H1 (cell line): ENCODE data around the gene GMPPA. TPM values are rescaled to one million over a fixed set of nuclear protein-coding genes. Genes with fewer than 3 reads are reported as not detected.

ENCODE experiments used
- CTCF ChIA-PET: fragments of 300-600 bp; sonication (Branson Sonifier 250); formaldehyde crosslinking; loops from one replicate; lab custom pipeline; 2021; ENCODE audit not compliant: partially characterized antibody; lab: Charles Lee
- POLR2A ChIA-PET: fragments of 300-600 bp; sonication (Branson Sonifier 250); formaldehyde crosslinking; loops from one replicate; lab custom pipeline; 2021; ENCODE audit warnings: inconsistent platforms; ENCODE audit not compliant: partially characterized antibody; lab: Charles Lee
- DNase-seq, 2 experiments: peaks; one replicate each; pipeline versions ENCODE4 v3.0.0 to v3.0.0-alpha.2; 2010 to 2022; ENCODE audit warnings: low spot score in 2 of 2, low read depth in 1 of 2, mixed read lengths in 1 of 2
- FAIRE-seq: peaks from 2 replicates; lab custom pipeline; 2011; peaks lifted over from hg19 to GRCh38; lab: Jason Lieb, UNC
- H2AFZ ChIP-seq: 2 replicates; pipeline ENCODE4 v1.8.1; 2012; ENCODE audit warnings: low read length, inconsistent platforms
- H2AK5ac ChIP-seq: 2 replicates; pipeline ENCODE4 v1.6.1; 2013; ENCODE audit warnings: low read depth, low read length
- H2BK120ac ChIP-seq: replicated peaks from 2 replicates; pipeline ENCODE3; 2013; ENCODE audit warnings: low read depth, low read length, inconsistent platforms
- H2BK12ac ChIP-seq: 2 replicates; pipeline ENCODE4 v1.6.1; 2013; ENCODE audit warnings: low read depth, low read length
- H2BK15ac ChIP-seq: 2 replicates; pipeline ENCODE4 v1.6.1; 2013; ENCODE audit warnings: low read length
- H2BK20ac ChIP-seq: 2 replicates; pipeline ENCODE4 v1.6.1; 2013; ENCODE audit warnings: low read length
- H2BK5ac ChIP-seq: 2 replicates; pipeline ENCODE4 v1.6.1; 2013; ENCODE audit warnings: low read depth, low read length
- H3K14ac ChIP-seq: 2 replicates; pipeline ENCODE4 v1.6.1; 2013; ENCODE audit warnings: inconsistent platforms; ENCODE audit not compliant: insufficient read length
- H3K18ac ChIP-seq: 2 replicates; pipeline ENCODE4 v1.6.1; 2013; ENCODE audit warnings: low read length; ENCODE audit errors: extremely low read depth
- H3K23ac ChIP-seq: 2 replicates; pipeline ENCODE4 v1.6.1; 2013; ENCODE audit warnings: inconsistent platforms; ENCODE audit not compliant: insufficient read length
- H3K23me2 ChIP-seq: 2 replicates; pipeline ENCODE4 v1.6.1; 2013; ENCODE audit warnings: low read depth, low read length
- H3K27ac ChIP-seq: 2 replicates; pipeline ENCODE4 v1.6.1; 2011; ENCODE audit warnings: low read depth, low read length, inconsistent platforms
- H3K27me3 ChIP-seq, 4 experiments: replicated peaks in 1 of 4; 1 replicate in 1 of 4; 2 replicates in 3 of 4; pipeline versions ENCODE4 v1.6.1 to v1.8.1; 2011 to 2013; ENCODE audit warnings: low read length in 3 of 4, mild to moderate bottlenecking in 3 of 4, inconsistent platforms in 2 of 4, mixed read lengths in 2 of 4, moderate library complexity in 1 of 4; ENCODE audit not compliant: control insufficient read depth in 3 of 4, insufficient read depth in 3 of 4; ENCODE audit errors: extremely low read depth in 1 of 4
- H3K36me3 ChIP-seq, 4 experiments: 2 replicates each; pipeline versions ENCODE4 v1.6.1 to v1.8.1; 2011 to 2013; ENCODE audit warnings: mild to moderate bottlenecking in 4 of 4, low read length in 3 of 4, moderate library complexity in 2 of 4, control low read depth in 1 of 4, inconsistent platforms in 1 of 4; ENCODE audit not compliant: insufficient read depth in 4 of 4, control insufficient read depth in 2 of 4
- H3K4ac ChIP-seq: replicated peaks from 2 replicates; pipeline ENCODE3; 2013; ENCODE audit warnings: low read length, low read depth, mixed read lengths, inconsistent platforms; ENCODE audit not compliant: insufficient read length
- H3K4me1 ChIP-seq, 4 experiments: replicated peaks in 1 of 4; 1 replicate in 1 of 4; 2 replicates in 3 of 4; pipeline versions ENCODE4 v1.6.1 to v1.8.1; 2011 to 2013; ENCODE audit warnings: low read length in 3 of 4, inconsistent platforms in 2 of 4, mixed read lengths in 1 of 4; ENCODE audit not compliant: insufficient read depth in 4 of 4, control insufficient read depth in 3 of 4
- H3K4me2 ChIP-seq, 2 experiments: 2 replicates each; pipeline versions ENCODE4 v1.6.1 to v1.8.1; 2011 to 2013; ENCODE audit warnings: low read depth in 2 of 2, low read length in 2 of 2, control low read depth in 1 of 2, inconsistent platforms in 1 of 2, mild to moderate bottlenecking in 1 of 2; ENCODE audit not compliant: insufficient read depth in 1 of 2
- H3K4me3 ChIP-seq, 4 experiments: fragments of 200-600, 300-600 bp in 1 of 4; sonication (generic), shearing (Covaris generic), sonication (Bioruptor Twin) in 1 of 4; 2 replicates each; pipeline versions ENCODE4 v1.5.1 to v1.8.1; 2011 to 2016; ENCODE audit warnings: low read length in 4 of 4, low read depth in 3 of 4, control low read depth in 2 of 4, inconsistent platforms in 2 of 4, mild to moderate bottlenecking in 2 of 4, mixed read lengths in 1 of 4, moderate library complexity in 1 of 4; ENCODE audit not compliant: insufficient read depth in 2 of 4; ENCODE audit errors: extremely low read depth in 1 of 4
- H3K56ac ChIP-seq: replicated peaks from 2 replicates; pipeline ENCODE3; 2013; ENCODE audit warnings: low read depth, mild to moderate bottlenecking, mixed read lengths, low read length, inconsistent platforms; ENCODE audit not compliant: insufficient read length
- H3K79me1 ChIP-seq: 2 replicates; pipeline ENCODE4 v1.6.1; 2013; ENCODE audit warnings: low read depth, low read length, control low read depth
- H3K79me2 ChIP-seq, 2 experiments: 2 replicates each; pipeline versions ENCODE4 v1.6.1 to v1.8.1; 2012 to 2013; ENCODE audit warnings: low read length in 2 of 2, mild to moderate bottlenecking in 2 of 2, inconsistent platforms in 1 of 2; ENCODE audit not compliant: insufficient read depth in 2 of 2, control insufficient read depth in 1 of 2
- H3K9ac ChIP-seq, 4 experiments: replicated peaks in 1 of 4; 1 replicate in 1 of 4; 2 replicates in 3 of 4; pipeline versions ENCODE4 v1.6.1 to v1.8.1; 2011 to 2013; ENCODE audit warnings: low read depth in 3 of 4, low read length in 3 of 4, control low read depth in 2 of 4, mild to moderate bottlenecking in 2 of 4, moderate library complexity in 2 of 4, inconsistent platforms in 1 of 4; ENCODE audit errors: extremely low read depth in 1 of 4
- H3K9me3 ChIP-seq, 2 experiments: 2 replicates each; pipeline versions ENCODE4 v1.6.1 to v1.8.1; 2012 to 2013; ENCODE audit warnings: mild to moderate bottlenecking in 2 of 2, moderate library complexity in 2 of 2, control low read depth in 1 of 2, inconsistent platforms in 1 of 2, low read depth in 1 of 2, low read length in 1 of 2, mixed read lengths in 1 of 2; ENCODE audit not compliant: insufficient read depth in 2 of 2
- H4K20me1 ChIP-seq, 2 experiments: replicated peaks in 1 of 2; 2 replicates each; pipeline versions ENCODE3 to v1.8.1; 2011 to 2013; ENCODE audit warnings: inconsistent platforms in 2 of 2, low read length in 2 of 2, mild to moderate bottlenecking in 1 of 2; ENCODE audit not compliant: insufficient read depth in 2 of 2, control insufficient read depth in 1 of 2
- H4K5ac ChIP-seq: 2 replicates; pipeline ENCODE4 v1.6.1; 2013; ENCODE audit warnings: low read length, low read depth, mixed read lengths, inconsistent platforms; ENCODE audit not compliant: insufficient read length
- H4K8ac ChIP-seq: 2 replicates; pipeline ENCODE4 v1.8.0; 2013; ENCODE audit warnings: mild to moderate bottlenecking, moderate library complexity, low read length, inconsistent platforms; ENCODE audit not compliant: insufficient read depth; ENCODE audit errors: extremely low read depth
- H4K91ac ChIP-seq: replicated peaks from 2 replicates; pipeline ENCODE3; 2013; ENCODE audit warnings: low read length, mixed read lengths, inconsistent platforms; ENCODE audit not compliant: insufficient read length
- SIRT6 ChIP-seq: IDR thresholded peaks from one replicate; pipeline ENCODE4 v1.7.1; 2012; ENCODE audit warnings: low read length, inconsistent platforms
- SUZ12 ChIP-seq: fragments of 200-600 bp; sonication (generic); IDR thresholded peaks from 2 replicates; pipeline ENCODE4 v1.6.1; 2012; ENCODE audit warnings: mild to moderate bottlenecking, inconsistent platforms, low read length, moderate library complexity, mixed read lengths
- TAF7 ChIP-seq: optimal IDR thresholded peaks from 2 replicates; pipeline ENCODE3; 2011; ENCODE audit warnings: low read depth, mild to moderate bottlenecking, inconsistent platforms, low read length, moderate library complexity, borderline replicate concordance
- USF2 ChIP-seq: IDR thresholded peaks from 2 replicates; pipeline ENCODE4 v1.6.1; 2011; ENCODE audit warnings: low read length, improper control_type of control experiment
- WGBS, 2 experiments: shearing (Covaris generic) in 1 of 2; methylation state at CpG; one replicate each; pipeline versions ENCODE4 v1.1.6 to v1.1.7; 2013 to 2015; ENCODE audit warnings: low lambda C conversion rate in 2 of 2, mixed read lengths in 2 of 2, inconsistent platforms in 1 of 2, low coverage in 1 of 2, missing lambda C conversion rate in 1 of 2; ENCODE audit not compliant: insufficient replicate concordance in 2 of 2, insufficient coverage in 1 of 2, insufficient read length in 1 of 2; ENCODE audit errors: extremely low coverage in 1 of 2, missing lambda C conversion rate in 1 of 2; 5-methylcytosine and 5-hydroxymethylcytosine counted together
- polyA plus RNA-seq, 7 experiments: library from polyadenylated mRNA; depleted of rRNA in 3 of 7; stranded (reverse) in 5 of 7; unstranded in 2 of 7; fragments of >200 nt in 5 of 7; fragments of 200-250 nt in 2 of 7; gene quantifications; 1 replicate in 5 of 7; 2 replicates in 1 of 7; 4 replicates in 1 of 7; pipeline versions ENCODE4 v1.2.1 to v1.2.3, GENCODE V29; 2011 to 2013; ENCODE audit warnings: missing spikeins in 2 of 7, mixed read lengths in 2 of 7
- total RNA-seq: library from RNA; stranded (reverse); fragmentation: NEBNext Ultra II Directional; extraction: Animal tissue kit (Norgen Biotek cat#: 25700); gene quantifications from 2 replicates; pipeline ENCODE4 v1.2.1, GENCODE V29; 2021

GMPPA gene
- total and polyA plus RNA-seq, 2 of the 8 experiments (the other 6 are each of a cell fraction or from before 2014, with no cell fraction given) = 34.3 to 98.8 TPM

- peaks cover 11 to 15% of the 10 kb centered on the region in 2 experiments for H4K20me1 ChIP-seq
- no peak overlapping the region for H3K4me3 ChIP-seq
- H2BK15ac ChIP-seq = no peak overlapping the region
- H2AK5ac ChIP-seq = no peak overlapping the region
- peaks cover 0 to 6% of the 10 kb centered on the region in 2 experiments; a peak in 1 of 4 replicates for H3K79me2 ChIP-seq
- H3K18ac ChIP-seq = no peak overlapping the region
- no peak overlapping the region for H2BK20ac ChIP-seq
- peaks cover 4% of the 10 kb centered on the region; the same call in 1 of the 2 replicates for H3K79me1 ChIP-seq
- no peak overlapping the region for H3K23ac ChIP-seq
- ChIA-PET CTCF (interaction anchor here (0.6 to 113.1 kb wide), 47 partner anchors 7 to 483 kb away, joined by 3 to 7248 read pairs (median 6); partner anchors contain the start of genes ASIC4, DES, GLB1L and GMPPA), POLR2A (interaction anchor here (0.8 to 5.4 kb wide), 10 partner anchors 9 to 56 kb away, joined by 3 to 23 read pairs (median 6); partner anchors contain the start of genes INHA, OBSL1 and STK11IP)
- 91% methylated on average over 12 of the region's 12 CpGs; no CpG with 5 or more reads in 1 of the 2 experiments for WGBS, 2 experiments
- peaks cover 4 to 22% (median 12%) of the 10 kb centered on the region in 4 experiments; a peak in 6 of 8 replicates for H3K36me3 ChIP-seq
- no peak overlapping the region for H3K4ac ChIP-seq
- H4K8ac ChIP-seq = peak overlapping the region; percentile 12
- no peaks in the 10 kb centered on the region for H3K9me3 ChIP-seq
- H2BK120ac ChIP-seq = no peak overlapping the region
- TF ChIP-seq USF2 (no peak), SIRT6 (no peak), SUZ12 (no peak), TAF7 (no peak)
- H3K27me3 ChIP-seq = peaks cover 0 to 4% (median 0%) of the 10 kb centered on the region in 4 experiments; a peak in 2 of 7 replicates
- H3K9ac ChIP-seq = no peak overlapping the region
- no peak overlapping the region for H2BK12ac ChIP-seq
- FAIRE-seq (peak; percentile 7), DNase-seq (no peak)
- H3K4me1 ChIP-seq = peaks cover 5 to 28% (median 19%) of the 10 kb centered on the region in 4 experiments
- H3K4me2 ChIP-seq = no peak overlapping the region; a peak in 1 of 4 replicates
- H4K5ac ChIP-seq = no peak overlapping the region
- H3K27ac ChIP-seq = no peak overlapping the region
- H2BK5ac ChIP-seq = no peak overlapping the region
- no peak overlapping the region for H4K91ac ChIP-seq
- peaks cover 11% of the 10 kb centered on the region; the same call in 1 of the 2 replicates for H3K23me2 ChIP-seq
- no peak overlapping the region for H3K56ac ChIP-seq
- H2AFZ ChIP-seq = no peak overlapping the region
- no peak overlapping the region for H3K14ac ChIP-seq
Measured at GRCh38 chr2:219540784-219541504, 42.3 kb downstream of the GMPPA start.
